Lung (tissue), 12 donors: ENCODE results near the gene MYH1. TPM values are rescaled to one million over a fixed set of nuclear protein-coding genes. Genes with fewer than 3 reads are reported as not detected.

ENCODE experiments used
- ATAC-seq: fragments of 200-7000 bp; cut with Tn5 transposase; one replicate; pipeline ENCODE4 v1.9.1; 2020; ENCODE audit warnings: moderate number of reproducible peaks; ENCODE audit not compliant: insufficient read depth, low FRiP score
- DNase-seq, 3 donors: peaks; one replicate each; pipeline ENCODE4 v3.0.0-alpha.2; 2013 to 2017
- H3K27ac ChIP-seq, 2 donors: one replicate each; pipeline ENCODE4 v1.5.1; 2013; ENCODE audit warnings: mild to moderate bottlenecking in 2 of 2, moderate library complexity in 2 of 2, control low read depth in 1 of 2, inconsistent platforms in 1 of 2, low read depth in 1 of 2, low read length in 1 of 2
- H3K27me3 ChIP-seq, 3 donors: one replicate each; pipeline ENCODE4 v1.5.1; 2013; ENCODE audit warnings: low read length in 2 of 3; ENCODE audit not compliant: control insufficient read depth in 3 of 3, insufficient read depth in 3 of 3
- H3K36me3 ChIP-seq, 4 donors: one replicate each; pipeline ENCODE4 v1.5.1; 2013; ENCODE audit warnings: low read length in 4 of 4, mild to moderate bottlenecking in 1 of 4, moderate library complexity in 1 of 4; ENCODE audit not compliant: control insufficient read depth in 4 of 4, insufficient read depth in 4 of 4
- H3K4me1 ChIP-seq, 5 donors: one replicate each; pipeline ENCODE4 v1.5.1; 2013; ENCODE audit warnings: low read length in 5 of 5, mild to moderate bottlenecking in 2 of 5, moderate library complexity in 1 of 5; ENCODE audit not compliant: control insufficient read depth in 5 of 5, insufficient read depth in 5 of 5
- H3K4me3 ChIP-seq: one replicate; pipeline ENCODE4 v1.5.1; 2013; ENCODE audit warnings: mild to moderate bottlenecking, control low read depth, moderate library complexity
- H3K9ac ChIP-seq, 2 donors: one replicate each; pipeline ENCODE4 v1.5.1; 2013; ENCODE audit warnings: low read length in 2 of 2, control low read depth in 1 of 2; ENCODE audit not compliant: insufficient read depth in 1 of 2
- H3K9me3 ChIP-seq, 4 donors: one replicate each; pipeline ENCODE4 v1.5.1; 2013; ENCODE audit warnings: low read length in 3 of 4, mild to moderate bottlenecking in 1 of 4, moderate library complexity in 1 of 4; ENCODE audit not compliant: control insufficient read depth in 4 of 4, insufficient read depth in 3 of 4
- CTCF ChIP-seq: IDR thresholded peaks from 2 replicates; pipeline ENCODE4 v1.5.1; 2012; ENCODE audit warnings: mild to moderate bottlenecking; ENCODE audit errors: control extremely low read depth, extremely low read depth
- WGBS, 2 donors: extraction: QIAGEN DNeasy Blood & Tissue Kit; methylation state at CpG; one replicate each; pipeline ENCODE4 v1.1.7; 2013; 5-methylcytosine and 5-hydroxymethylcytosine counted together
- polyA plus RNA-seq, 2 donors: library from polyadenylated mRNA; stranded (reverse); fragments of 200-250 nt; gene quantifications; one replicate each; pipeline ENCODE4 v1.2.1, GENCODE V29; 2013
- total RNA-seq, 2 donors: library from RNA; depleted of rRNA in 1 of 2; stranded (reverse); fragments of >200 nt in 1 of 2; gene quantifications; one replicate each; pipeline ENCODE4 v1.2.1, GENCODE V29; 2014 to 2021
- donor health status: control.
- donor health status: control.
- donor health status: Bipolar disorder and iron deficiency.
- donor health status: healthy.
- donor health status: DM: yes; HTN: yes; CAD: no.

MYH1 gene
- total and polyA plus RNA-seq, 4 donors, result 0.02 TPM; not detected in 2

- H3K9ac ChIP-seq, result no peak overlapping the region
- TF ChIP-seq CTCF, result no peak
Observed at GRCh38 chr17:10521949-10522348, 3.6 kb upstream of the MYH1 start.

GRCh38 chr17:10516638-10517037 lies 1.7 kb downstream of the MYH1 start:
- Histone ChIP-seq H3K27me3 (peaks cover 0 to 5% (median 0%) of the 10 kb centered on the region in 3 donors), H3K4me3 (no peak overlapping the region), H3K9ac (no peak overlapping the region), H3K36me3 (no peaks in the 10 kb centered on the region), H3K9me3 (peaks cover 0 to 1% (median 0%) of the 10 kb centered on the region in 4 donors), H3K4me1 (no peaks in the 10 kb centered on the region), H3K27ac (no peak overlapping the region)
- DNase-seq, result no peak
- ATAC-seq, result no peak
- TF ChIP-seq CTCF, result no peak

More at GRCh38 chr17:10521949-10522348, 3.6 kb upstream of the MYH1 start:
- ATAC-seq, result no peak
- Histone ChIP-seq H3K27ac (no peak overlapping the region), H3K9me3 (peaks cover 0 to 3% (median 0%) of the 10 kb centered on the region in 4 donors), H3K4me1 (no peaks in the 10 kb centered on the region), H3K36me3 (no peaks in the 10 kb centered on the region), H3K27me3 (peaks cover 0 to 5% (median 0%) of the 10 kb centered on the region in 3 donors), H3K4me3 (no peak overlapping the region)
- no peak for DNase-seq

- no peak for DNase-seq
- Histone ChIP-seq H3K27me3 (peaks cover 0 to 5% (median 0%) of the 10 kb centered on the region in 3 donors), H3K9ac (no peak overlapping the region), H3K9me3 (peaks cover 0 to 1% (median 0%) of the 10 kb centered on the region in 4 donors), H3K4me3 (no peak overlapping the region), H3K27ac (no peak overlapping the region), H3K36me3 (no peaks in the 10 kb centered on the region), H3K4me1 (no peaks in the 10 kb centered on the region)
- WGBS, 2 donors, result 86 to 92% methylated on average over 7 of the region's 7 CpGs
- ATAC-seq, result no peak
- TF ChIP-seq CTCF, result no peak
Observed at GRCh38 chr17:10516065-10516464, 2.3 kb downstream of the MYH1 start.

- Histone ChIP-seq H3K9me3 (peaks cover 0 to 1% (median 0%) of the 10 kb centered on the region in 4 donors), H3K4me3 (no peak overlapping the region), H3K36me3 (no peaks in the 10 kb centered on the region), H3K9ac (no peak overlapping the region), H3K4me1 (no peaks in the 10 kb centered on the region), H3K27me3 (peaks cover 0 to 3% (median 0%) of the 10 kb centered on the region in 3 donors), H3K27ac (no peak overlapping the region)
- 54 to 55% methylated on average over 6 of the region's 6 CpGs for WGBS, 2 donors
- no peak for DNase-seq
- ATAC-seq, result no peak
- no peak for TF ChIP-seq CTCF
Observed at GRCh38 chr17:10513299-10514067, 4.9 kb downstream of the MYH1 start.
